GDM1 (cell line): ENCODE data around the gene C1orf50.
"Not testable (repeated sequence)": the region's sequence is repeated elsewhere in the genome, so short reads cannot be mapped to it uniquely, and the experiment has no call there.

Experiments used
- DNase-seq: peaks from one replicate; lab custom pipeline; 2025; lab: John Stamatoyannopoulos, UW

The C1orf50 gene

GRCh38 chr1:42801832-42802473 is 34.9 kb downstream of the C1orf50 start:
- no peak for DNase-seq

- no peak for DNase-seq
These were observed 39.1 kb downstream of the C1orf50 start for GRCh38 chr1:42806171-42806570.

GRCh38 chr1:42806593-42806992 is 39.5 kb downstream of the C1orf50 start:
- DNase-seq: no peak

GRCh38 chr1:42807056-42807668 is 40.1 kb downstream of the C1orf50 start:
- no peak for DNase-seq

- DNase-seq: not testable (repeated sequence)
These were observed 47.8 kb downstream of the C1orf50 start for GRCh38 chr1:42814815-42815214.

GRCh38 chr1:42815941-42816584 is 49.0 kb downstream of the C1orf50 start:
- DNase-seq: no peak

GRCh38 chr1:42816585-42817439 is 49.8 kb downstream of the C1orf50 start, which contains the start of the genes ERMAP and SVBP:
Gene ERMAP (plus strand): TSS chr1:42817122. CDS start chr1:42830449, 13,327 bp downstream.
Gene SVBP (minus strand): TSS chr1:42817397. CDS start chr1:42816544, 853 bp downstream.
- DNase-seq: peak; percentile 82

- no peak for DNase-seq
These were observed 50.4 kb downstream of the C1orf50 start for GRCh38 chr1:42817440-42817767.

GRCh38 chr1:42817976-42818375 is 50.9 kb downstream of the C1orf50 start:
- DNase-seq: no peak

GRCh38 chr1:42820813-42821212 is 53.8 kb downstream of the C1orf50 start:
- no peak for DNase-seq

- DNase-seq: no peak
These were observed 54.6 kb downstream of the C1orf50 start for GRCh38 chr1:42821690-42822089.

- no peak for DNase-seq
These were observed 55.8 kb downstream of the C1orf50 start for GRCh38 chr1:42822800-42823392.

GRCh38 chr1:42824481-42825035 is 57.5 kb downstream of the C1orf50 start:
- no peak for DNase-seq

- DNase-seq: no peak
These were observed 58.2 kb downstream of the C1orf50 start for GRCh38 chr1:42825036-42825851.
